Astrocyte of the hippocampus (primary cell): ENCODE data around the gene OR2T2.
"Not testable (repeated sequence)": the region's sequence is repeated elsewhere in the genome, so short reads cannot be mapped to it uniquely, and the experiment has no call there.

ENCODE experiments used
- DNase-seq: peaks from one replicate; pipeline ENCODE4 v3.0.0; 2011; ENCODE audit warnings: low read depth, low spot score

Gene OR2T2, protein sequence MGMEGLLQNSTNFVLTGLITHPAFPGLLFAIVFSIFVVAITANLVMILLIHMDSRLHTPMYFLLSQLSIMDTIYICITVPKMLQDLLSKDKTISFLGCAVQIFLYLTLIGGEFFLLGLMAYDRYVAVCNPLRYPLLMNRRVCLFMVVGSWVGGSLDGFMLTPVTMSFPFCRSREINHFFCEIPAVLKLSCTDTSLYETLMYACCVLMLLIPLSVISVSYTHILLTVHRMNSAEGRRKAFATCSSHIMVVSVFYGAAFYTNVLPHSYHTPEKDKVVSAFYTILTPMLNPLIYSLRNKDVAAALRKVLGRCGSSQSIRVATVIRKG

DNA sequence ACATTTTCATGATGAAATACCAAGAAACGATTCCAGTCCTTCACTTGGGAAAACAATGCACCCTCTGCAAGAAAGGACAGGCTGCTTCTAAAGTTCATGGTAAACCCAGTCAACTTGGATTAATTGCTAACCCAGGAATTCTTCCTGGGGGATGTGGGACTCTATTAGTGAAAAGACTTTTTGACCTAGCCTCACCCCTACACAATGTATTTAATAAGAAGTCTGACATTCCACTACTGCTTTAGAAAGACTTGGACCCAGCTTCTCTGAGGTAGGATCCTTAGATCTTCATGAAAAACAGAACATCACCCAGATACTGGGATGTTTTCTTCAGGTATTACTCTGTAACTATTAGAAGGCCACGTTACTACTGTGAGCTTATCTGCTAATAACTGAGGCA is at the start of gene OR2T2:
OR2T2 (plus strand) TSS at position 239 of the 400 bp plus-strand sequence. CDS start 7,161 bp downstream, outside the sequence.
- DNase-seq = not testable (repeated sequence)

DNA sequence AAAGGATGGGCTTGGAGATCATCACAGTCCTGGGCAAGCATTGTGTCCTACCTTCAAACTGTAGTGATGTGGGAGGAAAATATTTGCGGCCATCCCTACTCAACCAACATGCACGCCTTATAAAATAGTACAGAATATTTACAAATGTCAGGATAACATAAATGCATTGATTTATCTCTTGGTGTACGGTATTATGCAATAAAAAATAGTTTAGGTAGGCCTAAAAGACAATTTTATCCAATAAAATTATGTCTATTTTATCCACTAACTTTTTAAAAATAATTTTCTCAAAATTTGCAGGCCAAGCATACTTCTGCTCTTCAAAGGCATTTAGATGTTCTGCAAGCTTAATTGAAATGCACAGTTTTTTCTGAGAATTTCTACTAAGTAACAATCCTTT is 42.7 kb upstream of the OR2T2 start, which contains the start of gene OR2T1:
OR2T1 (plus strand) TSS at position 301 of the 400 bp plus-strand sequence. CDS start 3,100 bp downstream, outside the sequence.
- no peak for DNase-seq

DNA sequence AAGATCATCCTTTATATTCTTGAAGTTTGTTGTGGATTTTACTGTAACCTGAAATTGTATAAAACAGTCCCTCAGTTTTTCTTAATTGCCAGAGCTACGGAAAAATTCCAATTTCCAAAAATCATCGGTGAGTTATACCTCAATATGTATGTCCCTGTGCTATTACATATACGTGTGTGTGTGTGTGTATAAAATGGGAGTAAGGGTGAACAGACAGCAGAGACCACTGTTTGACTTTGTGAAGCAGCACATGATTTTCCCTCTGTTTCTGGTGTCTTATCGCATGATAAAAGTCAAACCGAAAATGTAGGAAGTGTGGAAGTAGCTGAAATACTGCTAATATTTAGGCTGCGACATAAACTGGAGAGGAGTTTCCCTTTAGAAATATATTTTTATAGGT is 41.4 kb upstream of the OR2T2 start:
- peak; percentile 3 for DNase-seq

DNA sequence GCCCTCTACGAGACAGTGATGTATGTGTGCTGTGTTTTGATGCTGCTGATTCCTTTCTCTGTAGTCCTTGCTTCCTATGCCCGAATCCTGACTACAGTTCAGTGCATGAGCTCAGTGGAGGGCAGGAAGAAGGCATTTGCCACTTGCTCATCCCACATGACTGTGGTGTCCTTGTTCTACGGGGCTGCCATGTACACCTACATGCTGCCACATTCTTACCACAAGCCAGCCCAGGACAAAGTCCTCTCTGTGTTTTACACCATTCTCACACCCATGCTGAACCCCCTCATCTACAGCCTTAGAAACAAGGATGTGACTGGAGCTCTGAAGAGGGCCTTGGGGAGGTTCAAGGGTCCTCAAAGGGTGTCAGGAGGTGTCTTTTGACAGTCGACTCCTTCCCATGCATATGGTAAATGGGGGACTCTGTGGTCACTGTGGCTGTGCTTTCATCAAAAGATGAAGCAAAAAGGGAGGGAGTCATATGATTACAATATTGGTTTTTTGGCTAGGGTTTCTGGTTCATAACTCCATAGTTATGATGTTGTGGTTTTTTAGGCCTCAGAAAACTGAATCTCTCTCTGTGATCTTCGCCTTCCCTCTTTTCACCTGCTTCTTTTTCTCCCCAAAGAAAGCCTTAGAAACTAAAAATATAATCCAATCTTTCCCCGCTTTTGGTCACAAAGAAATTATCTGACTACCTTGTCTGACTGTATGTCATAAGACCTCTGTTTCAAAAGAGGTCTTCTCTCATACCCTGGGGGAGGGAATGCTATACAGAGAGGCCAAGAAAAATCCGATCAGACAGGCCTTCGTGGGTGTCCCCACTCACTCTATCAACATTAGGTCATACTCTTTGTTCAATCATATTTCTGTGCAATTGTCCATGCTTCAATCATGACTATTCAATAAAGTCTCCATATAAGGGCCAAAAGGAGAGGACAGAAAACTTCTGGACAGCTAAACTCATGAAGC is 38.4 kb upstream of the OR2T2 start:
- DNase-seq = no peak

DNA sequence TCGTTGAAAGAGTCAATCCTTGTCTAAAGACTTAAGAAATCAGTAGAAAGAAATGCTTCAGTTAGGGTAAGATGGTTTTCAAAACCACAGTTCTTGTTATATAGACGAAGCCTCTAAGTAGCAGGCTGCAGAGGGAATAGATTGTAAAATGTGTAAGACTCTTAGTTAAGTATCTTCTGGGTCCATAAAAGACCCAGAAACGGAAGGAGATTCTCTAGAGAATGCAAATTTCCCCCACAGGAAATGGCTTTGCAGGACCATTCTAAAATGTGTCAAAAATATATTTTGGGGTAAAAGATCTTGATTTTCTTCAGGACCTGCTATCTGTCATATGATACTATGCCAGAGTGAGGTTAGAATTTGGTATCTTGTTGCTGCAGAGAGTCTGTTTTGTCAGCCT is 29.2 kb upstream of the OR2T2 start:
- DNase-seq = no peak

DNA sequence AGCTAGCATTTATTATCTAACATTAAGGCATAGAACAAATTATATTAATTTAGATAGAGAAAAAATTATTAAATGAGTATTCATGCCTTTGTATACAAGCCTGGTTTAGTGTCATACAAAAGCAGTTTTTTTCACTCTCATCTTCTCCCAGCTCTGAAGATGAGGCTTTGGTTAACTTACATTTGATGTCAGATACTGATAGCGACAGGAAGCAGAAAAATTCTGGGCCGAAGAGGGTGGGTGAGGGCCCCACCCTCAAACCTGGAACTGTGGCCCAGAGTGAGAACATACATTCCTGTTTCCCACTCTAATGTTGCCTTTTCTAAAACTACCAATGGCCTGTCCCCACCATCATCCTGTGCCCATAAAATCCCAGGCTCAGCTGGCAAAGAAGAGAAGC is 27.6 kb upstream of the OR2T2 start:
- DNase-seq = no peak

DNA sequence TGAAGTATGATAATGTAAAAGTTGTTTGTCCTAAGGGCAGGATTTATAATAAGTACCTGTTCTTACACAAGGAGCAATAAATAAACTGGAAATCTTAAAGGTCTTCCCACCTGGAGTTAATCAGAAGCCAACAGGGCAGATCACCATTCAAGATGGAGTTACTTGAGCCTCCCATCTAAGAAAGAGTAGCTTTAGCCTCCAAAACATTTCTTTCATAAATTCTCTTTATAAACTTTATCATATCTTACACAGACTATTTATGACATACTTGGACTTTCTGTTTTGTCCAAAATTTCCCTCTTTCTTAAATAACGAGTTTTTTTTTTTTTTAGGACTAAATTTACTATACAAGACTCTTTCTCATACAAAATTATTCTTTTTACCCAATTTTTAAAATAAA is 24.1 kb upstream of the OR2T2 start:
- DNase-seq = peak; percentile 4

DNA sequence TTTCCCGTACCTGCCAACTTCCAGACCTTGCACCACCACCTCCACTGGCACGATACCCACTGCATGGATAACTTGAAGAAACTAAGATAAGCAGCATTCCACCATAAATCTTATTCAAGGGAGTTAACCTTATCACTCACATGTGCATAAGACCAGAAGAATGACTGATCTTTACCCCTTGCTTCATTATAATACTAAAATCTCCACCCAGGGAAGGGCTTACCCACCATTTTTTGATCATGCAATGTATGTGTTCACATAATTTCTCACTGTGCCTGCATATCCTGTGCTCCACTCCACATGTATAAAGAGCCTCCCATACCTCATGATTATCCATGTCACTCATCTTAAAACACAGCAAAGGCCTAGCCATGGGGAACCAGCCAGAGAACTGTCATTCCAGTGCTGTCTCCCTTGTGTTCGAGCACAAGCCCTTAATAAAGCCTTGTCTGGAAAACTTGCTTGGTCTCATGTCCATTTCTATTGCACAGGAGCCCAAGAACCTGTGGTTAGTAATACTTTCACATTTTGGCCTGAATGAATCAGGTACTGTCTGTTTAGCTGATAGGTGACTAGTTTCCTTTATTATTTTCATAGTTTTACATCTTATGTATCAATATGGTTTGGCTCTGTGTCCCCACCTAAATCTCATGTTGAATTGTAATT is 17.8 kb upstream of the OR2T2 start:
- DNase-seq = not testable (repeated sequence)

DNA sequence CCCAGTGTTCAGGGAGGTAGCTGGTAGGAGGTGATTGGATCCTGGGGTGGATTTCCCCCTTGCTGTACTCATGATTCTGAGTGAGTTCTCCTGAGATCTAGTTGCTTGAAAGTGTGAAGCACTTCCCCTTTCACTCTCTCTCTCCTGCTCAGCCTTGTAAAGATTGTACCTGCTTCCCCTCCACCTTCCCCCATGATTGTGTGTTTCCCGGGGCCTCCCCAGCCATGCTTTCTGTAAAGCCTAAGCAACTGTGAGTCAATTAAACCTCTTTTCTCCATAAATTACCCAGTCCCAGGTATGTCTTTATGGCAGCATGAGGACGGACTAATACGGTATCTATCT is 17.3 kb upstream of the OR2T2 start:
- DNase-seq = not testable (repeated sequence)

DNA sequence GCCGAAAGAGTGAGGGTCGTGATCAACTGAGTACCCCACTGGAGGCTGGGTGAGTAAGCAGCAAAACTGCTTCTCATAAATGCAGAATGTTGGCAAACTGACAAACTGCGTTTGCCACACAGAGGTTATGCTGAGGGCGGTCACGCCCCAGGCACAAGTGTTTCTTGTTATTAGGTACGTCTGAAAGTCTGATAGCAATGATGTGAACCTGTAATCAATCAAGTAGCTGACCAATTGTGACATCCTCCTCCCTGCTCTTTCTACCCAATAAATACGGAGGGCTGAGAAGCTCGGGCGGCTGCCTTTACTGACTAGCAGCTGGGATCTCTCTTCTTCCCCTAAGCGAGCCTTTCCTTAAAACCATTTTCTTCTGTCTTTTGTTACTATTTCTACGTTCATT is 13.8 kb upstream of the OR2T2 start:
- DNase-seq = not testable (repeated sequence)

DNA sequence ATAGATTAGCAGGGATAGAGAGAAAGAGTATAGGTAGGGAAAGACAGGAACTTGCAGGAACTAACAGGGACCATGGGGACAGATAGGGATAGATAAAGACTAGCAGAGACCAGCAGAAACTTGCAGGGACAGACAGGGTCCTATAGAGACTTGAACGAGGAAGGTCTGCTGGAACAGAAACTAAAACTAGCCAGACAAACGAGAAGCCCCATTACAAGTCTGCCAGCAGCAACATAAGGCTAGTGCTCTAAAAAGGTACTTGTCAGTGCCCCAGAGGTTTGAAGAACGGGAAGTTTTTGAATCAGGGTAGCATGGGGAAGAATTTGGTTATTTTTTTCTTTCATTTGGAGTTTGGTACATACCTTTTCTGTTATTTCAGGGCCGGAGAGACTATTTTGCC is 13.2 kb upstream of the OR2T2 start:
- DNase-seq = not testable (repeated sequence)

DNA sequence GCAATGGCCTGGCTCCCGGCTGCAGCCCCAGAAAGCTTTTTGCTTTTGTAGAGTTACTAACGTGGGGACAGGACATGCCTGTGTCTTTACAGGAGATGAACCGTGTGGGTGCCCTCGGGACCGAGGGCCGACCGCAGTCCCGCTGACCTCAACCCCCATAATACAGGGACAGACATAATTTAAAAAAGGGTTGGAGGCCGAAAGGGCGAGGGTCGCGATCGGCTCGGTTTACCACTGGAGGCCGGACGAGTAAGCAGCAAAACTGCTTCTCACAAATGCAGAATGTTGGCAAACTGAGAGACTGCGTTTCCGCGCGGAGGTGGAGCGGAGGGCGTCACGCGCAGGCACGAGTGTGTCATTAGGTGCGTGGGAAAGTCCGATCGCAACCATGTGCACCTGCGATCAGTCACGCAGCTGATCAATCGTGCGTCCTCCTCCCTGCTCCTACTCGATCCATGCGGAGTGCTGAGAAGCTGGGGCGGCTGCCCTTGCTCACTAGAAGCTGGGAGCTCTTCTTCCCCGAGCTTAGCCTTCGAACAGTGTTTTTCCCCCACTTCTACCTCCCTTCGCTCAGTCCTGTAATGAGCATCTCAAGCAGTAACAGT is 11.5 kb upstream of the OR2T2 start:
- DNase-seq = not testable (repeated sequence)

DNA sequence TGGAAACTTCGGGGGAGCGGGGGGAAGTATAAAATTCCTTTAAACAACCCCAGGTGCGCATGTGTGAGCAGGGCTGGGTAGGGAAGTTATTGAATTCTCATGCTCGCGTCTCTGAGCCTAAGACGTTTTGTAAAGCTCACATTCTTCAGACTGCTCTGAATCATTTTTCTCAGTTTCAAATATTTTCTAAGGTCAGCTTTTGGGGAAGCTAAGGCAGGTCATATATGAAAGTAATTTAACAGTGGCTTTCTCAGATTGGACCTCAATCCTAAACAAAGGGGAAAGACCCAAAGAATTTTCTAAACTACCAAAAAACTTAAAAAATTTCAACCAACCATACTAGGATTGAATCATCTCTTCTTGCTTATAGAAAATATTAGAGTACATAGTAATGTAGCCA is 10.5 kb upstream of the OR2T2 start:
- DNase-seq = not testable (repeated sequence)

DNA sequence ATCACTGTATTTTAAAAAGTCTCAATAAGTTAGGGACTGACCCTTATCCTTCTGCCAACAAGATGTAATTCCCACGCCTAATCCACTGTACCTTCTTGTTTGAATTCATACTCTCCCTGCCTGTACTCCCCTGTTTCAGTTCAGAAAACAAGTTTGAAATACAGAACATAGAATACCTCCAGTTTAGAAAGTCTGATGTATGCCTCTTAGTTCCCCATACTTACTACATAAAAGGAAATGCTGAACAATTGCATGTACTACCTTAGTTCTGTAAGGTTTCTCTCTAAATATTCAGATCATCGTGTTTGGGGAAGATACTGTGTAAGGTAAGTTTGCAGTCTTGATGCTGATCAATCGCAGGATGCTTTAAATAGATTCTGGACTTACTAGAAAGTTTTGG is 9.1 kb upstream of the OR2T2 start:
- DNase-seq = not testable (repeated sequence)

DNA sequence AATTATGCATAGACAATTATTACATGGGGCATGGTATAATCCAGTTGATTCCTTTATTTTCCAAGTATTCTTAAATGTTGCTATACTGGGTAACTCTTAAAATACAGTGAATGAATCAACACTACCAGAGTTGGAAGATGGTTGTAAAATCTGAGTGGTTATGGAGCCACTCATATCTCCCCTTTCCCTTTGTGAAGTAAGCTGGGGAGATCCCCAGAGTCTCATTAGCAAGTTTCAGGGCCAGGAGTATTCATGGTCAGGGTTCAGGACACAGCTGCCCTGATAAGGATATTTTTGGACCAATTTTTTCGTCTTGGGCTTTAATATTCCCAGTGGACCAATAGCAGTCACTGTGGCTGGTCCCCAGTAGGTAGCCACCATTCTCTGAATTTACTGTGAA is 6.8 kb upstream of the OR2T2 start:
- DNase-seq = not testable (repeated sequence)

DNA sequence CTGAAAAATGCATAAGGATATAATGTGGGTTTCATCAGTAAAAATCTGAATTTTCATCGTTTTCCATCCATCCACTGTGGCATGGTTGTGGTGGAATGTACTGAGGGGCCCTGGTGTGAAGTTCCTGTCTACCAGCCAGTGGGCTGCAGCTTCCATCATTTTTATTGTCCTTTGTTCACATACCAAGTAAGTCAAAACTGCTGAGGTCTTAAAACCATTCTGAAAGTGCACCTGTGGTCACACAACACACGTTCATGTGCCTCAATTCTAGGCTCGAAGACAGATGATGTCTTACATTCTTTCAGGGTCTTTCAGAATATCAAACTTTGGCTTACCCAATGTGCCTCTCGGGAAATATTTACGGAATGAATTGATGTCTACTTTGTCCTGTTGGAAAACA is 6.2 kb upstream of the OR2T2 start:
- DNase-seq = not testable (repeated sequence)

DNA sequence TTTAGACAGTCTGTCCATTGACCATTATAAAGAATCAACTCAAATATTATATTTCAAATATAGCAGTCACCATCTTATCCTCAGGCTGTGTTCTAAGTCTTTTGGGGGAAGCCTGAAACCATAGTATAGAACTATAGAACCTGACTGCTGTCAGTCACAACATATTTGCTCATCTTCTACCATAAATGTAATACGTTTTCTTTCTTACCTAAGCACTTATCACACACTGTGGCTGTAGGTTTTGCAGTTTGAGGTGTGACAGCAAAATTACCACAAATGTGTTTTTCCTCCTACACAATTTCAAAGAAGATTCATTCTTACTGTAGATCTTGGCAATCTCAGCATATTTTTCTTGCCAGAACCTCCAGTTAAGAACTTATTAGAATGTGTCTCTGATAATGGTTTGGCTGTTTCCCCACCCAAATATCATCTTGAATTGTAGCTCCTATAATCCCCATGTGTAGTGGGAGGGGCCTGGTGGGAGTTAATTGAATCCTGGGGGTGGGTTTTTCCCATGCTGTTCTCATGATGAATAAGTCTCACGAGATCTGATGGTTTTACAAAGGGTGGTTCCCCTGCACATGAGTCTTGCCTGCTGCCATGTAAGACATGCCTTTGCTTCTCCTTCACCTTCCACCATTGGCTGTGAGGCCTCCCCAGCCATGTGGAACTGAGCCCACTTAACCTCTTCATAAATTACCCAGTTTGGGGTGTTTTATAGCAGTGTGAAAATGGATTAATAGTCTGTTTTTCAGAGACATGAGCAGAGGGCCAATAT is 2.7 kb upstream of the OR2T2 start:
- not testable (repeated sequence) for DNase-seq

DNA sequence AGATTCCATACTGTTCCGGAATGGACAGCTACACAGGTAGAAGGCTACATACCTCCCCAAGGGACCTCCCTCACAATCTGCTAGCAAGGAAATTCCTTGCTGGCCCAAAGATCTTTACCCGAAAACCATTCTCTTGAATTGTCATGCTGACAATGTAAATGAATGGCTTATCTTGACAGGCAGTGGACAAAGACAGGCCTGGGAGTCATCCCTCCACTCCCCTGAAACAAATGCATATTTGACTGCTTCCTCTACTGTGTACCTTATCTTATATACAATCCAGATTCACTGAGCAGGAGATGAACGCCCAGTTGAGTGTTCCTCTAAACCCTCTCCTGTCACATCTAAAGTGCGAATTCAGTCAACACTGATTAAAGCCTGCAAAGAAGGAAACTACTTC is 834 bp upstream of the OR2T2 start:
- not testable (repeated sequence) for DNase-seq

DNA sequence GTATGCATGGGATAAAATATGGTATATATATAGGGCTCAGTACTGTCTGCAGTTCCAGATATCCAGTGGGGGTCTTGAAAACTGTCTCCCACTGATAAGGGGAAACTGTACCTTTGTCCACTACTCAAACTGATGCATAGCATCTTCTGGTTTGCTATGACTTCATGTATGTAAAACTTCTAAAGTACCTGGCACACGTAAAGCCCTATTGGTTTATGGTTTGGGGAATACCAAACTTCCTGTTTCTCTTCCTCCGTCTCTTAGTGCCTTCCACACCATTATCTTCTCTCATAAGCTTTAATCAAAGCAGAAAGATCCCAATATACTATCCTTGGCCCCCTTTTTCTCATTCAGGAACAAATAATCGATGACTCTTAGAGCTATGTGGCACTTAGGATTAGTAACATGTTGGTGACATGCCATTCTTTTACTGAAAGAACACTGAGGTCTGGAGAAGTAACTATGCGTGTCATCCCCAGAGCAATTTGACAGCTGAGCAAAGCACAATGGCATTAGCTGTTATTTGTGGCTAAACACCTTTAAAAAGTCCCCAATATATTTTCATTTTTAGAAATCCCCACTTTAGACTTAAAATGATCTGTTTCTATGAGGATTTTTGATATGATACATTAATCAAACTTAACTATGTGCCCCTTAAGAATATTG is 3.1 kb downstream of the OR2T2 start:
- DNase-seq = not testable (repeated sequence)

DNA sequence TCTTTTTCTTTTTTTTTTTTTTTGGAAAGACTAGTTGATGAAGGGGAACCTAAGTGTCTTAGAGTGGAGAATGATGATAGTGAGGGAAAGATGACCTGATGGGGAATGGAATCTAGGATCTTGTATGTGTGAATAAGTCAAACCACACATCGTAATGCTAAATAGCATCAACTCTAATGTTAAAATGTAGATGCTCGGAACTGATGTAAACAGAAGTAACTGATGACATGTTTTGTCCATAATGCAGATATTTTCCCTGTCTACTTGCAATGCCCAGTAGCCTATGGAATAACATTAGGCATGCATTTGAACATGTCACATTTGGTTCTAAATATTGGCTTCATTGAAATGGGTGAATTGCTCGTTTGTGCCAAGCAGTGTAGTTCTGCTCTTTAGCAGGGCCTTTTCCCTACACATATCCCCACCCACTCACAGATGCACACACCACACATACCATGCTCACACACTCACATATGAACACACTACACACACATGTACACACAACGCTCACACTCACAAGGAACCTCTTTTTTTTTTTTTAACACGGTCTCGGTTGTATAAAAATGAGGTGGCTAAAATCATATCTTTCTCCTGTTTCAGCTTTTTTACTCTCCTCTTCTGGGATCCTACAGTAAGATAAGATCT is 4.5 kb downstream of the OR2T2 start:
- DNase-seq = not testable (repeated sequence)
